Neural cell (in vitro differentiated cells): ENCODE results near the gene TCF23. TPM values are rescaled to one million over a fixed set of nuclear protein-coding genes. Genes with fewer than 3 reads are reported as not detected.

ENCODE experiments used
- H2AFZ ChIP-seq: fragments of 200-600, 300-800 bp; sonication (generic), shearing (Covaris generic); 2 replicates; pipeline ENCODE4 v1.6.0; 2014; ENCODE audit warnings: low read depth, mild to moderate bottlenecking, antibody characterized with exemption, low read length, moderate library complexity
- H3F3A ChIP-seq: fragments of 200-600 bp; shearing (Covaris generic); 2 replicates; pipeline ENCODE4 v1.6.1; 2016; ENCODE audit warnings: mild to moderate bottlenecking, moderate library complexity, mixed read lengths, antibody characterized with exemption, low read length; ENCODE audit not compliant: insufficient read depth, poor library complexity, severe bottlenecking
- H3K27ac ChIP-seq: fragments of 200-600, 300-800 bp; sonication (generic), shearing (Covaris generic); 2 replicates; pipeline ENCODE4 v1.5.1; 2014; ENCODE audit warnings: mild to moderate bottlenecking, low read length, moderate library complexity
- H3K27me3 ChIP-seq: fragments of 300-800, 200-600 bp; sonication (generic), shearing (Covaris generic); 2 replicates; pipeline ENCODE4 v1.6.0; 2014; ENCODE audit warnings: mild to moderate bottlenecking, low read depth, low read length, moderate library complexity; ENCODE audit not compliant: insufficient read depth
- H3K36me3 ChIP-seq: fragments of 300-800, 200-600 bp; sonication (generic), shearing (Covaris generic); 2 replicates; pipeline ENCODE4 v1.5.1; 2014; ENCODE audit warnings: mild to moderate bottlenecking, antibody characterized with exemption, low read length, moderate library complexity; ENCODE audit not compliant: insufficient read depth
- H3K4me2 ChIP-seq: fragments of 300-800, 200-600 bp; sonication (generic), shearing (Covaris generic); 2 replicates; pipeline ENCODE4 v1.6.0; 2014; ENCODE audit warnings: mild to moderate bottlenecking, low read length
- H3K4me3 ChIP-seq: fragments of 300-800, 200-600 bp; sonication (generic), shearing (Covaris generic); 2 replicates; pipeline ENCODE4 v1.5.1; 2014; ENCODE audit warnings: mild to moderate bottlenecking, low read length, moderate library complexity
- H3K79me2 ChIP-seq: fragments of 200-600 bp; shearing (Covaris generic); replicated peaks from 2 replicates; pipeline ENCODE4 v1.6.0; 2014; ENCODE audit warnings: mild to moderate bottlenecking, low read length, moderate library complexity; ENCODE audit not compliant: insufficient read depth
- H3K9ac ChIP-seq: fragments of 300-800, 200-600 bp; sonication (generic), shearing (Covaris generic); 2 replicates; pipeline ENCODE4 v1.6.1; 2016; ENCODE audit warnings: mild to moderate bottlenecking, low read length, mixed read lengths
- H3K9me2 ChIP-seq: fragments of 200-600 bp; shearing (Covaris generic); 2 replicates; pipeline ENCODE4 v1.6.1; 2016; ENCODE audit warnings: mild to moderate bottlenecking, low read length, mixed read lengths; ENCODE audit not compliant: insufficient read depth
- H3K9me3 ChIP-seq: fragments of 200-600, 300-800 bp; sonication (generic), shearing (Covaris generic); 2 replicates; pipeline ENCODE4 v1.6.1; 2016; ENCODE audit warnings: mild to moderate bottlenecking, mixed run types, low read length, moderate library complexity, mixed read lengths
- H4K20me1 ChIP-seq: fragments of 200-600 bp; shearing (Covaris generic); 2 replicates; pipeline ENCODE4 v1.6.1; 2016; ENCODE audit warnings: mild to moderate bottlenecking, mixed run types; ENCODE audit not compliant: insufficient read depth
- CTCF ChIP-seq: fragments of 450-650 bp; IDR thresholded peaks from 2 replicates; pipeline ENCODE4 v1.5.1; 2014; ENCODE audit warnings: antibody characterized with exemption, mild to moderate bottlenecking, moderate library complexity; ENCODE audit not compliant: poor library complexity, severe bottlenecking
- EP300 ChIP-seq: fragments of 450-650 bp; conservative IDR thresholded peaks from 2 replicates; pipeline ENCODE4 v1.6.1; 2014; ENCODE audit warnings: antibody characterized with exemption, mild to moderate bottlenecking, moderate library complexity; ENCODE audit not compliant: poor library complexity, severe bottlenecking
- EZH2 ChIP-seq: fragments of 200-600, 300-800 bp; shearing (Covaris generic), sonication (generic); IDR thresholded peaks from 2 replicates; pipeline ENCODE4 v1.6.1; 2014; ENCODE audit warnings: antibody characterized with exemption, low read length, borderline replicate concordance, mild to moderate bottlenecking; ENCODE audit not compliant: insufficient read depth, poor library complexity, severe bottlenecking
- MXI1 ChIP-seq: fragments of 450-650 bp; conservative IDR thresholded peaks from 2 replicates; pipeline ENCODE4 v1.6.1; 2014; ENCODE audit warnings: antibody characterized with exemption, mild to moderate bottlenecking; ENCODE audit not compliant: poor library complexity, severe bottlenecking
- POLR2AphosphoS5 ChIP-seq: IDR thresholded peaks from 2 replicates; pipeline ENCODE4 v1.6.1; 2012
- RAD21 ChIP-seq: fragments of 450-650 bp; conservative IDR thresholded peaks from 2 replicates; pipeline ENCODE4 v1.6.1; 2014; ENCODE audit warnings: antibody characterized with exemption, mild to moderate bottlenecking, moderate library complexity
- REST ChIP-seq: IDR thresholded peaks from 2 replicates; pipeline ENCODE4 v1.6.1; 2012; ENCODE audit warnings: borderline replicate concordance
- SMC3 ChIP-seq: fragments of 450-650 bp; conservative IDR thresholded peaks from 2 replicates; pipeline ENCODE4 v1.6.1; 2014; ENCODE audit warnings: antibody characterized with exemption, mild to moderate bottlenecking, moderate library complexity; ENCODE audit not compliant: poor library complexity
- TAF1 ChIP-seq: IDR thresholded peaks from 2 replicates; pipeline ENCODE4 v1.6.1; 2012; ENCODE audit warnings: low read depth
- polyA plus RNA-seq: library from polyadenylated mRNA; depleted of rRNA; stranded (reverse); fragments of >200 nt; gene quantifications from 2 replicates; pipeline ENCODE4 v1.2.3, GENCODE V29; 2014

TCF23 gene
- polyA plus RNA-seq, 1 donor from 2014 or later: not detected

GRCh38 chr2:27136751-27137150 lies 12.1 kb upstream of the TCF23 start:
- no peak for TF ChIP-seq REST
- TF ChIP-seq SMC3: no peak
- no peak for TF ChIP-seq RAD21
- no peak for TF ChIP-seq EZH2
- no peak for TF ChIP-seq EP300
- TF ChIP-seq POLR2AphosphoS5: no peak
- no peak for TF ChIP-seq MXI1
- no peak for TF ChIP-seq TAF1
- TF ChIP-seq CTCF: no peak
- Histone ChIP-seq H3K4me3 (no peak overlapping the region), H3F3A (no peaks in the 10 kb centered on the region), H3K27me3 (no peaks in the 10 kb centered on the region), H3K4me2 (no peak overlapping the region), H4K20me1 (no peaks in the 10 kb centered on the region), H2AFZ (no peak overlapping the region), H3K36me3 (no peaks in the 10 kb centered on the region), H3K27ac (no peak overlapping the region), H3K79me2 (peaks cover 4% of the 10 kb centered on the region), H3K9ac (no peak overlapping the region), H3K9me2 (no peaks in the 10 kb centered on the region), H3K9me3 (no peaks in the 10 kb centered on the region)

GRCh38 chr2:27137322-27137935 lies 11.4 kb upstream of the TCF23 start:
- TF ChIP-seq EP300 (no peak), POLR2AphosphoS5 (no peak), RAD21 (no peak), SMC3 (no peak), MXI1 (no peak), REST (no peak), EZH2 (no peak), TAF1 (no peak), CTCF (no peak)
- no peak overlapping the region for H3K4me2 ChIP-seq
- H3K36me3 ChIP-seq: no peaks in the 10 kb centered on the region
- no peak overlapping the region for H3K4me3 ChIP-seq
- no peaks in the 10 kb centered on the region for H4K20me1 ChIP-seq
- H3K79me2 ChIP-seq: peaks cover 4% of the 10 kb centered on the region
- no peaks in the 10 kb centered on the region for H3K9me2 ChIP-seq
- H3F3A ChIP-seq: no peaks in the 10 kb centered on the region
- no peaks in the 10 kb centered on the region for H3K27me3 ChIP-seq
- no peak overlapping the region for H3K9ac ChIP-seq
- H2AFZ ChIP-seq: no peak overlapping the region
- H3K9me3 ChIP-seq: no peaks in the 10 kb centered on the region
- no peak overlapping the region for H3K27ac ChIP-seq
